CD8-positive, alpha-beta memory T cell (primary cell): ENCODE measurements around the gene TUBGCP6. TPM values are rescaled to one million over a fixed set of nuclear protein-coding genes. Genes with fewer than 3 reads are reported as not detected.

Source experiments
- CTCF ChIA-PET: fragments of 350-600 bp; sonication (Branson Sonifier 250); formaldehyde crosslinking; loops from one replicate; lab custom pipeline; 2021; ENCODE audit warnings: antibody characterized with exemption; lab: Charles Lee
- POLR2A ChIA-PET: fragments of 350-600 bp; sonication (Branson Sonifier 250); formaldehyde crosslinking; loops from one replicate; lab custom pipeline; 2021; ENCODE audit warnings: antibody characterized with exemption; lab: Charles Lee
- DNase-seq, 5 donors: peaks; one replicate each; pipeline versions ENCODE4 v3.0.0 to v3.0.0-alpha.2; 2020 to 2022; ENCODE audit warnings: mixed read lengths in 1 of 5
- H3K27ac ChIP-seq: one replicate; pipeline ENCODE4 v1.7.0; 2013; ENCODE audit warnings: low read depth, mild to moderate bottlenecking, low read length, moderate library complexity
- H3K27me3 ChIP-seq: 2 replicates; pipeline ENCODE4 v1.7.0; 2013; ENCODE audit warnings: low read length, mild to moderate bottlenecking; ENCODE audit not compliant: insufficient read depth, poor library complexity, severe bottlenecking
- H3K36me3 ChIP-seq: 2 replicates; pipeline ENCODE4 v1.7.0; 2013; ENCODE audit warnings: mild to moderate bottlenecking, low read length, moderate library complexity; ENCODE audit not compliant: insufficient read depth
- H3K4me1 ChIP-seq: 2 replicates; pipeline ENCODE4 v1.7.0; 2013; ENCODE audit warnings: mild to moderate bottlenecking, low read length, moderate library complexity; ENCODE audit not compliant: insufficient read depth
- H3K4me3 ChIP-seq: 2 replicates; pipeline ENCODE4 v1.7.0; 2013; ENCODE audit warnings: mild to moderate bottlenecking, low read length
- H3K9me3 ChIP-seq: 2 replicates; pipeline ENCODE4 v1.7.0; 2013; ENCODE audit warnings: mild to moderate bottlenecking, low read length
- H3K27ac Mint-ChIP-seq, 8 donors: one replicate each; pipeline ENCODE4 v1.8.0; 2020 to 2021; ENCODE audit warnings: mixed read lengths in 8 of 8, mild to moderate bottlenecking in 6 of 8, inconsistent platforms in 3 of 8, moderate library complexity in 3 of 8
- H3K27me3 Mint-ChIP-seq, 2 donors: one replicate each; pipeline ENCODE4 v1.8.0; 2020 to 2021; ENCODE audit warnings: mixed read lengths in 2 of 2, mild to moderate bottlenecking in 1 of 2, moderate library complexity in 1 of 2
- H3K36me3 Mint-ChIP-seq, 3 donors: one replicate each; pipeline ENCODE4 v1.8.0; 2020 to 2021; ENCODE audit warnings: mixed read lengths in 3 of 3, inconsistent platforms in 1 of 3, mild to moderate bottlenecking in 1 of 3
- H3K4me1 Mint-ChIP-seq, 3 donors: one replicate each; pipeline ENCODE4 v1.8.0; 2020 to 2021; ENCODE audit warnings: mixed read lengths in 3 of 3, inconsistent platforms in 1 of 3, mild to moderate bottlenecking in 1 of 3
- H3K4me3 Mint-ChIP-seq, 7 donors: one replicate each; pipeline ENCODE4 v1.8.0; 2020 to 2021; ENCODE audit warnings: mixed read lengths in 7 of 7, mild to moderate bottlenecking in 6 of 7, moderate library complexity in 4 of 7, inconsistent platforms in 2 of 7
- H3K9me3 Mint-ChIP-seq, 5 donors: one replicate each; pipeline ENCODE4 v1.8.0; 2020 to 2022; ENCODE audit warnings: mixed read lengths in 5 of 5, mild to moderate bottlenecking in 3 of 5, moderate library complexity in 2 of 5, inconsistent platforms in 1 of 5
- polyA plus RNA-seq: library from polyadenylated mRNA; unstranded; fragments of 300-500 nt; fragmentation: Illumina TruSeq; gene quantifications from one replicate; pipeline ENCODE4 v1.2.3, GENCODE V29; 2021
- total RNA-seq, 2 experiments: library from RNA; stranded (reverse); gene quantifications; one replicate each; pipeline ENCODE4 v1.2.3, GENCODE V29; 2021

The TUBGCP6 gene
- total and polyA plus RNA-seq, 3 experiments from 2014 or later: 18.6 to 52.2 (median 51.4) TPM

DNA sequence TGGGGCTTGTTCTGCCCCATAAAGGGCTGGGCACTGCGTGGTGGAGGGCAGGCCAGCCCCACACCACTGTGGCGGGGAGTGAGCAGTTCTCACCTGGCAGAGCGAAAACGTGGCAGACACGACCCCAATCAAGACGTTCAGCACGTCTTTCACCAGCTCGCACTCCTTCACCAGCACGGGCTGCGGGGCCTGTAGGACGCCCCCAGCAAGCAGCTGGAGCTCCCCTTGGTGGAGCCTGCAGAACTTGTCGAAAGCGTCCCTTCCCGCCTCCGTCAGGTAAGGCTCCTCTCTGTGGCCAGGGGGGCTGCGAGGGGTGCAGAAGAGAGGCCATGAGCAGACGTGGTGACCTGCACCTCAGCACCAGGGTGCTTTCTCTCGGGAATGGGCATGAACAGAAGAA lies 11.6 kb downstream of the TUBGCP6 start:
- Histone ChIP-seq H3K4me1 (no peaks in the 10 kb centered on the region), H3K9me3 (no peaks in the 10 kb centered on the region), H3K27ac (no peak overlapping the region), H3K4me3 (no peak overlapping the region), H3K27me3 (no peaks in the 10 kb centered on the region), H3K36me3 (peaks cover 21% of the 10 kb centered on the region)
- Mint-ChIP-seq H3K4me3 (no peak overlapping the region), H3K9me3 (no peaks in the 10 kb centered on the region), H3K36me3 (peaks cover 0 to 69% (median 10%) of the 10 kb centered on the region in 3 donors), H3K27me3 (no peaks in the 10 kb centered on the region), H3K4me1 (peaks cover 11 to 29% (median 16%) of the 10 kb centered on the region in 3 donors), H3K27ac (peak overlapping the region in 1 of 8 donors; percentile 5)
- CTCF ChIA-PET: no interaction called here
- no peak for DNase-seq
- POLR2A ChIA-PET: no interaction called here

GRCh38 chr22:50232481-50233151 lies 12.2 kb downstream of the TUBGCP6 start:
- H3K4me1 Mint-ChIP-seq: peaks cover 11 to 25% (median 16%) of the 10 kb centered on the region in 3 donors
- POLR2A ChIA-PET: no interaction called here
- H3K4me3 ChIP-seq: no peak overlapping the region
- no peaks in the 10 kb centered on the region for H3K27me3 ChIP-seq
- H3K9me3 Mint-ChIP-seq: no peaks in the 10 kb centered on the region
- H3K36me3 ChIP-seq: peaks cover 21% of the 10 kb centered on the region
- no peak overlapping the region for H3K27ac Mint-ChIP-seq
- H3K4me3 Mint-ChIP-seq: peak overlapping the region in 1 of 7 donors; percentile 5
- peaks cover 0 to 68% (median 10%) of the 10 kb centered on the region in 3 donors for H3K36me3 Mint-ChIP-seq
- no peak for DNase-seq
- CTCF ChIA-PET: no interaction called here
- no peaks in the 10 kb centered on the region for H3K4me1 ChIP-seq
- H3K27ac ChIP-seq: no peak overlapping the region
- no peaks in the 10 kb centered on the region for H3K27me3 Mint-ChIP-seq
- no peaks in the 10 kb centered on the region for H3K9me3 ChIP-seq

- POLR2A ChIA-PET: no interaction called here
- H3K36me3 Mint-ChIP-seq: peaks cover 0 to 70% (median 12%) of the 10 kb centered on the region in 3 donors
- no peak for DNase-seq
- no peak overlapping the region for H3K27ac Mint-ChIP-seq
- Histone ChIP-seq H3K27ac (no peak overlapping the region), H3K36me3 (peaks cover 17% of the 10 kb centered on the region), H3K4me3 (no peak overlapping the region), H3K9me3 (no peaks in the 10 kb centered on the region), H3K4me1 (no peaks in the 10 kb centered on the region), H3K27me3 (no peaks in the 10 kb centered on the region)
- peak overlapping the region in 1 of 7 donors; percentile 28 for H3K4me3 Mint-ChIP-seq
- H3K9me3 Mint-ChIP-seq: no peaks in the 10 kb centered on the region
- H3K27me3 Mint-ChIP-seq: no peaks in the 10 kb centered on the region
- CTCF ChIA-PET: interaction anchor here (1.5 kb wide), 1 partner anchor 12 kb away, joined by 6 read pairs; no protein-coding TSS in a partner anchor
- peaks cover 6 to 9% (median 8%) of the 10 kb centered on the region in 3 donors for H3K4me1 Mint-ChIP-seq
Observed at GRCh38 chr22:50229370-50229769, 15.5 kb downstream of the TUBGCP6 start.

DNA sequence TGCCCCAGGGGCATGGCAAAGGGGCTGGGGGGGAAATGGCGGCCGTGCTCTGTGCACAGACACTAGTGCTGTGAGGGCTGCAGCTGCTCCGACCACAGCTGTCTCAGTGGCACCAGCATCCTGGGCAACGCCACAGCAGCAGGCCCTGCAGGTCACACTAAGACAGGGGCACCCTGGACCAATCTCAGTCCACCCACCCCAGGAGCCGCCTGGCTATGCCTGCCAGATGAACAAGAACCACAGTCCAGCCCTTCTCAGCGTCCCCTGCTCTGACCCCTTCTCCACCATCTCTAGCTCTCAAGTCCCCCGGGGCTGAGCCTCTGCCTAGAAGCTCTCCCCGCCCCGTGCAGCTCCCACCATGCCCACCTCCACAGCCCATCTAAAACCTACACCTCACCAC lies 16.5 kb downstream of the TUBGCP6 start:
- Mint-ChIP-seq H3K27me3 (no peaks in the 10 kb centered on the region), H3K9me3 (no peaks in the 10 kb centered on the region), H3K36me3 (peaks cover 0 to 72% (median 12%) of the 10 kb centered on the region in 3 donors), H3K4me1 (peaks cover 0 to 5% (median 4%) of the 10 kb centered on the region in 3 donors), H3K4me3 (no peak overlapping the region), H3K27ac (peak overlapping the region in 1 of 8 donors; percentile 36)
- no peaks in the 10 kb centered on the region for H3K27me3 ChIP-seq
- CTCF ChIA-PET: interaction anchor here (1.1 to 1.2 kb wide), 2 partner anchors 15 to 79 kb away, joined by 4 read pairs; no protein-coding TSS in a partner anchor
- H3K4me3 ChIP-seq: no peak overlapping the region
- H3K36me3 ChIP-seq: peaks cover 25% of the 10 kb centered on the region
- H3K4me1 ChIP-seq: no peaks in the 10 kb centered on the region
- POLR2A ChIA-PET: no interaction called here
- H3K27ac ChIP-seq: no peak overlapping the region
- no peaks in the 10 kb centered on the region for H3K9me3 ChIP-seq
- no peak for DNase-seq

DNA sequence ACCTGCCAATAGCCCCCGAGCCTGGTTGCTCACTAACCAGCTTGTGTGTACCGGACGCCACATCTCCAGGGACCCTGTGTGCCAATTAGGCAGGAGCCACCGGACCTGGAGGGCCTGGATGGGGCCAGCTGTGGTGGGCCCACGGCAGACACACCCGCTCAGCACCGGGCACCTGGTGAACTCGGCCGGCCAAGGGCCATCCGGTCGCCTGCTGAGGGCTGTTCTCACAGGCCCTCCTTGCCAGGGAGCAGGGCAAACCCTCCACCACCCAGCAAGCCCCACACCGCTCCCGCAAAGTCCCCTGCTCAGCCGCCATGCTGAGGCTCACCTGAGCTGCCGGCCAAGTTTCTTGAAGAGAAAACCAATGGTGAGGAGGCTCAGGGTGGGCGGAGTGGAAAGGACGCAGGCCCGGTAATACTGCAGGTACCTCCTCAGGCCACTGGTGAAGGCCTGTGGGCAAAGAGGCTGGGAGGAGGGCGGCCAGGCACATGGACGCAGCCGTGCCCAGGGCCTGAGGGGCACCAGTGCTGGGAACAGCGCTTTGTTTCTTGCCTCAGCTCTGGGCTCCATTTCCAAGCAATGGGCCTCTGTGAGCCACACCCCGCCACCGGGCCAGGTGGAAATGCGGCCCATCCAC lies 17.1 kb downstream of the TUBGCP6 start:
- POLR2A ChIA-PET: no interaction called here
- Histone ChIP-seq H3K4me3 (no peak overlapping the region), H3K4me1 (no peaks in the 10 kb centered on the region), H3K9me3 (no peaks in the 10 kb centered on the region), H3K27me3 (no peaks in the 10 kb centered on the region), H3K36me3 (peaks cover 31% of the 10 kb centered on the region), H3K27ac (no peak overlapping the region)
- H3K4me3 Mint-ChIP-seq: no peak overlapping the region
- H3K27ac Mint-ChIP-seq: no peak overlapping the region
- no peaks in the 10 kb centered on the region for H3K27me3 Mint-ChIP-seq
- DNase-seq: no peak
- CTCF ChIA-PET: interaction anchor here (1.1 to 1.2 kb wide), 2 partner anchors 16 to 79 kb away, joined by 4 read pairs; no protein-coding TSS in a partner anchor
- no peaks in the 10 kb centered on the region for H3K9me3 Mint-ChIP-seq
- peaks cover 0 to 5% (median 4%) of the 10 kb centered on the region in 3 donors for H3K4me1 Mint-ChIP-seq
- peaks cover 3 to 72% (median 9%) of the 10 kb centered on the region in 3 donors for H3K36me3 Mint-ChIP-seq

- H3K27me3 ChIP-seq: no peaks in the 10 kb centered on the region
- Mint-ChIP-seq H3K36me3 (peaks cover 3 to 72% (median 9%) of the 10 kb centered on the region in 3 donors), H3K9me3 (no peaks in the 10 kb centered on the region), H3K27ac (no peak overlapping the region), H3K4me1 (peaks cover 0 to 5% (median 4%) of the 10 kb centered on the region in 3 donors), H3K4me3 (no peak overlapping the region), H3K27me3 (no peaks in the 10 kb centered on the region)
- no peaks in the 10 kb centered on the region for H3K9me3 ChIP-seq
- no peak overlapping the region for H3K27ac ChIP-seq
- ChIA-PET CTCF (interaction anchor here (1.8 kb wide), 1 partner anchor 15 kb away, joined by 8 read pairs; no protein-coding TSS in a partner anchor), POLR2A (no interaction called here)
- no peak for DNase-seq
- no peak overlapping the region for H3K4me3 ChIP-seq
- H3K36me3 ChIP-seq: peaks cover 39% of the 10 kb centered on the region
- no peaks in the 10 kb centered on the region for H3K4me1 ChIP-seq
Observed at GRCh38 chr22:50226875-50227165, 18.0 kb downstream of the TUBGCP6 start.

DNA sequence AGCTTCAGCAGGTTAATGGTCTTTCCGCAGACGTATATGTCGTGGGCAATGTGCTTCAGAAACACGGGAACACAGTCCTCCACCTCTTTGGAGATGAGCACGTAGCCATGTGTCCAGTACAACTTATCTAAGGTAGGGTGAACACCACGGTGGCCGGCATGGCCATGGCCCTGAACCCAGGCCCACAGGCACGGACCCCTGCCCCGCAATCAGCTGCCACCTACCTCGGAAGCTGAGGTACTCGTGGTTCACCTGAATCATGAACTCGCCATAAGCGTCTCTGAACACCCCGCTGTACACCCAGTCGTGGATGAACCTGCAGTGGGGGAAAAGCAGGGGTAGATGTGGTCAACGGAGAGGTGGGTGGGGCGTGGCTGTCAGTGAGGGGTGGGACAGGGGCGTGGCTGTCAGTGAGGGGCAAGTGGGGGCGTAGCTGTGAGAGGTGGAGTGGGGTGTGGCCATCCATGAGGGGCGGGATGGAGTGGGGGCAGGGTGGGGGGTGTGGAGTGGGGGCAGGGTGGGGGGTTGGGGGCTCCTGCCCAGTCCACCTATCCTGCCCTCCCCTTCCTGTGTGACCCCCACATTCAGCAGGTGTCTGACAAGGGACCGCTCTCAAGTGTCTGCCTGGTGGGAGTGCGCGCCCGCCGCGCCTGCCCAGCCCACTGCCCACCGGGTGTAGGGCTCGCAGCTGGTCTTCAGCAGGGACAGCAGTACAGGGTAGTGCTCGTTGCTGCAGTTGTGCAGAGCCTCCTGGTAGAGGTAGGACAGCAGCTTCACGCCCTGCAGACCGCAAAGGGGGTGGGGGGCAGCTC lies 18.6 kb downstream of the TUBGCP6 start:
- no peak for DNase-seq
- Mint-ChIP-seq H3K9me3 (no peaks in the 10 kb centered on the region), H3K4me3 (no peak overlapping the region), H3K36me3 (peaks cover 3 to 76% (median 9%) of the 10 kb centered on the region in 3 donors), H3K4me1 (peaks cover 0 to 5% (median 4%) of the 10 kb centered on the region in 3 donors), H3K27me3 (no peaks in the 10 kb centered on the region), H3K27ac (no peak overlapping the region)
- ChIA-PET POLR2A (no interaction called here), CTCF (interaction anchor here (1.8 kb wide), 1 partner anchor 15 kb away, joined by 8 read pairs; no protein-coding TSS in a partner anchor)
- peaks cover 45% of the 10 kb centered on the region for H3K36me3 ChIP-seq
- no peaks in the 10 kb centered on the region for H3K9me3 ChIP-seq
- H3K4me3 ChIP-seq: no peak overlapping the region
- H3K27me3 ChIP-seq: no peaks in the 10 kb centered on the region
- H3K4me1 ChIP-seq: no peaks in the 10 kb centered on the region
- no peak overlapping the region for H3K27ac ChIP-seq
